Measurements from ENCODE around the gene ATP6V0A1.

GRCh38 chr17:42488032-42488431 lies 29.4 kb downstream of the ATP6V0A1 start:
- no peak for TF ChIP-seq CTCF (IDR thresholded peaks at IDR 0.05)
- no peak for TF ChIP-seq POLR2A (IDR thresholded peaks at IDR 0.05)
